Esophagus mucosa (tissue), 1 donor: ENCODE data around the gene GRK3. TPM values are rescaled to one million over a fixed set of nuclear protein-coding genes. Genes with fewer than 3 reads are reported as not detected.

ENCODE experiments used
- ATAC-seq: fragments of 200-7000 bp; cut with Tn5 transposase; one replicate; pipeline ENCODE4 v1.9.1; 2020
- total RNA-seq: library from RNA; stranded (reverse); gene quantifications from one replicate; pipeline ENCODE4 v1.2.4, GENCODE V29; 2023
- donor health status: DM: yes; HTN: yes; CAD: no.

GRK3 gene
- total RNA-seq, 1 donor from 2014 or later: 7.5 TPM

DNA sequence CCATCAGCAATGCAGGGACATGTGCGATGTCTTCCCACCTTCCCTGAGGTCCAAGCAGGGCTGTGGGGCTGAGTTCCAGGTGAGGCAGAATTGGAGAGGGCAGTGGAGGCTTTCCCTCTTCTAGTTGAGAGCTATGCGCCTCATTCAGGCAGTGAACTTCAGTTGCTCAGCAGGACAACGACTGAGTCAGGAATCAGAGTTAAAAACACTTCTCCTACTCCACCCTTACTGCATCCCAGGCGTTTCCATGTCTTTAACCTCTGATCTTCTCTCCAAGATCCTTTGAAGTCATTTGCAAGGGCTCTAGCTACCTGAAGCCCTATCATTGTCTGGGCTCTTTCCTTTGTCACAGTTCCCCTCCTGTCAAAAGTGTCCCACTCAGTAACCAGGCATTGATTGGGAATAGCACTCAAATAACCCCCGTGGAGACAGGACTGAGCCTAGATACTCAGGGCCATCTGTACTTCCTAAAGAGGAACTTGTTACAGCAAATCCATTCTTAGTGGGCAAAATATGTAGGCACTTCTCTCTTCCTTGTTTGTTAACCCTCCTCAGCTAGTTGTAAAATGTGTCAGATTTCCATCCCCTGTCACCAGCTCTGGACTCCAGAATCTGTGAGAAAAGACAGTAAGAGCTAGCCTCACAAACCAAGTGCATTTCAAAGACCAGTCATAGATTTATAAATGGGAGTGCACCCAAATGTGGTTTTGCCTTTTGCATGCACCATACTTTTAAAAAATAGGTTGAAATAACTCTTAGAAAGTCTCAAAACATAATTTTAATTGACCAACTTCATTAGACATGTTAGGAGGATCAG lies 105.0 kb downstream of the GRK3 start:
- ATAC-seq: no peak

DNA sequence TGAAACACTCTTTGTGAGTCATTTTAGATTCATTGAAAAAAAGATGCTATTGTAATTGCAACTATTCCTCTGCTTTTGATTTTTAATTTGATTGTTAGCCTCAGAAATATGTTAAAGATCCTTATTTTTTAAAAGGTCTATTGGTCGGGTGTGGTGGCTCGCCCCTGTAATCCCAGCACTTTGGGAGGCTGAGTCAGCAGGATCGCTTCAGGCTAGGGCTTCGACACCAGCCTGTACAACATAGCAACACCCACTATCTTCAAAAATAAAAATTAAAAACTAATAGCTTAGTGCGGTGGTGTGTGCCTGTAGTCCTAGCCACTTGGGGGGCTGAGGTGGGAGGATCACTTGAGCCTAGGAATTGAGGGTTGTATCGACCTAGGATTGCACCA lies 105.6 kb downstream of the GRK3 start:
- no peak for ATAC-seq

DNA sequence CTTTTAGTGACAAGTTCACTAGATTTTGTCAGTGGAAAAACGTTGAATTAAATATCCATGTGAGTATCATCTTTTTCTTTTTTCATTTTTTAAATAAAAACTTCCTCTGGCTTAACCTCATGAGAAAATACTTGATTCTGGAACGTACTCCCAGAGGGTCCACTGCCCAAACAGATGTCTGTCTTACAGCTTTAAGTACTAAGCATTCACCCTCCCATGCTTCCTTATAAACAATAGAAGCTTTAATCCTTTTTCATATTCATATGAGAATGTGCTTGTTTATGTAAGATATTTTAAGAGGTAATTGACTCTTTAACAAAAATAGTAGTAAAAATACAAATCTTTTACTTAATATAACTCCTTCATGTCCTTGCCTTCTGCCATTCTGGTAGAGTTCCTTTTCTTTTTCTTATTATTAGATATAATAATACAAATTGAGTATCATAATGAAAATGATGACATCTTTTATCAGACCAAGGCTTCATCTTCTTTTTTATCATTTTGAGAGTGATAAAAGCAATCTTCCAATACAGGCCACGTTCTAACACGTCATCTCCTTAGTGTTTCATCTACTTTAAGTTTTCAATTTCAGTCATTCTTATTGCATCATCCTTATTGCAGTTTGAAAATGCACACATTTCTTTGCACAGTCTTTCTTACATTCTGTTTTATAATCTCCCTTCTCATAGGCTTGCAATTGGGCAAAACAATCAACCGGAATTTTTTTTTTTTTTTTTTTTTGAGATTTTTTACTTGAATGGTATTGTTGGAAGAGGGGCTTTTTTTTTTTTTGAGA lies 108.0 kb downstream of the GRK3 start:
- no peak for ATAC-seq

DNA sequence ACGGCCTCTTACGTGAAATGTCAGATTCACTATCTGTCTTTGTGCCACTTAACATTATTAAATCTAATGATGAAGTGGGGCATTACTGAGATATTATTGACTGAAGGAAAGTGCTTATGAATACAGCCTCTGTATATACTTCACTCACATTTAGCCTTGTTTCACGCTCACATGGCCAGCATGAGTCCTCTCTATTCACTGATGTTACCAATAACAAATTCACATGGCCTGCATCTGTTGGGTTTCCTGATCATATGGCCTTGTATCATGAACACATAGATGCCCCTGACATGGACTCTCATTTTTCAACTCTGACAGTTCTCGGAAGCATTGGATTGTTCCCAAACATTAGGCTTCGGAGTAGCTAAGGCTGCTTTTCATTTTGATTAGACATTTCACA lies 109.2 kb downstream of the GRK3 start:
- no peak for ATAC-seq

DNA sequence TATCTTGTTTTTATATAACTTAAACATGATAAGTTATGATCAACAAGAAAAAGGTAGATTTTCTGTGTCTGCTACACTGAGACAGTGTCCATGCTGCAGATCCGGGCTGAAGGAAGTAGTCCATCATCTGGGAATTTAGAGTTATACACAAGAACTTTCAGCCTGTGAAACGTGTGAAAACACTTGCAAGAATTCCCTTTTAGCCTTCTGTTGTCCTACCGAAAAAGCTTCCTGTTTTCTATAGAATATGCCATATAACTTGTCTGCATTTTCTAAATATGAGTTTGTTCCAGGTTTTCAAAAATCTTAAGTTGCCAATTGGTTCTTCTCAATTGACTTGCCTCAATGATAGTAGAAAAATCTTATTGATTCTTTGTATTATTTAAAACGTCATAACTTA lies 113.2 kb downstream of the GRK3 start:
- ATAC-seq: no peak

DNA sequence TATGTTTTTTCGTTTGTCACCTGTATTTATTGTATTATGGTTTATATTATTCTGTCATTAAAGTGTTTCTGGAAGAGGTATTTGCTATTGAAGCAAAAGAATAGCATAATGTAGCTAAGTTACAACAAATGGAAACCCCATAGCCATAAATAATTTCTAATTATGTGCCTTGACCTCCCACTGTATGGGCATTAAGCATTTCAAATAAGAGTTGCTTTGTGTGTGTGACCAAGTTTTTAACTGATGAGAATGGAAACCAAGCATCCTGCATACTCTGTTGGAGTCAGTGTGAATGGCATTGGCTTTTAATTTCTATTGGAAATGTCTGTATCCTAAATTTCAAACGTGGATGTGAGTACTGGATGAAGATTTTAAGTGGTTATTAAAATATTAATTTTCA lies 115.6 kb downstream of the GRK3 start:
- no peak for ATAC-seq

DNA sequence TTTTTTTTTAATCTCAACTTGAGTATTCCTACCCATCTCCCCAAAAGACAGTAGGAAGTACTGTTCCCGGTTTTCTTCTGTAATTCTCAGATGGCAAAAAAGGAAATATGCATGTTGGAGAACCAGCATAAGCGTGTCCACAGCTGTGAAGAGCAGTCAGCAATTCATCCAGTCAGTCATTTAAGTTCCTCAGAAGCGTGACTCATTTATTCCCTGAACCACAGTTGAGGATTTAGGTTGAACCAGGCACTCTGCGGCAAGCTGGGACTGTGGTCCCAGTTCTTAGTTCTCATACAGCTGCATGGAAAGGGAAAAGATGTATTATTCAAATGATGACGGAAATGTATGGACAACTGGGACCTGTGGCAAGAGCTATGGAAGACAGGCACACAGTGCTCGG lies 116.5 kb downstream of the GRK3 start:
- peak; percentile 61 for ATAC-seq

DNA sequence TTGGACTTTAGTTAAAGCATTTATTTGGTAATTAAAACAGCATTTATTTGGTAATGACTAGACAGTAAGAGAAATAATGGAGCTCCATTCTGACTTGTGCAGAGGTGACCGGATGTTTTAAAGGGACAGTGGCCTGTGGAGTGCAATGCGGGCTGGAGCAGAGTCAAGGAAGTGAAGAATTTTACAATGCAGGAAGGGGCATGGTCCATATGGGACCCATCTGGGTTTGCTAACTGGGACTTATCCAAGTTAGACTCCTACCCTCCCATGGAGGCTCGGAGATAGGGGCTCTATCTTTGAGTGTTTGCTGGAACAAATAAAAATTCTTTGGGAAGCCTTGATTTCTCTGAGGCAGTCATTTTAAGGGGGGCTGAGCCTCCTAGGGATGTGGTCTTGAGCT lies 117.6 kb downstream of the GRK3 start:
- ATAC-seq: no peak

DNA sequence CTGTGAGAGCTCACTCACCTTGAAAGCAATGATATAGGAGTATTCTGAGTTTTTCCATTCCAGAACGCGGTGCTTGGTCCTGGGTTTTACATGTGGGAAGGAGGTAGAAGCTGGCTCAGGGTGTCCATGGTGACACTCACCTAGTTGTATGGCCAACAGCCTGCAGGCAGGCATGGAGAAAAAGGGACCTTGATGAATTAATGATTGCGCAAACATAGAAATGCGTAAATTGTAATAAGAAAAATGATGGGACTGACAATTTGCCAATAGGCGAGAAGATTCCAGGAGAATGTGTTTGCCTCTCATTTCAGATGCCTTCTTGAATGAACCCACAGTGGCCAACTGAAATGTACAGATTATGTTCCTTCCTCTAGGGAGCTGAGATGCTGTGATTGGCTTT lies 124.2 kb downstream of the GRK3 start:
- ATAC-seq: no peak

DNA sequence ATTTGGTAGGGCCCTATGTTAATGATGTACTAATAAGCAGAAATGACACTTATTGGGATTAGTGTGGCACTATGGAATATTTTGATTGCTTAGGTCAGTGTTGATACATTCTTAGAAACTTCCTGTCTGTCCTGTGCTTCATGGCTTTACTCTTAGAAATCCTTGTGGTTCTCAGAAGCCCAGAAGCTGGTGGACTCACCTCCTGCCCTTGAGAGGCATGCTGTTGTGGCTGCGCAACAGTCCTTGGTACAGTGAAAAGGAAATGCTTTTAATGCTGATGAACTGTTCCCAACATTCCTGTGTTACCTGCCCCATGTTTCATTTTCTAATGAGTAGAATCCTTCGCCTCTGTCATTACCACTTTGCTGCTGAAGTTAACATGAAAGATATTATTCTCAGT lies 125.2 kb downstream of the GRK3 start:
- ATAC-seq: no peak

DNA sequence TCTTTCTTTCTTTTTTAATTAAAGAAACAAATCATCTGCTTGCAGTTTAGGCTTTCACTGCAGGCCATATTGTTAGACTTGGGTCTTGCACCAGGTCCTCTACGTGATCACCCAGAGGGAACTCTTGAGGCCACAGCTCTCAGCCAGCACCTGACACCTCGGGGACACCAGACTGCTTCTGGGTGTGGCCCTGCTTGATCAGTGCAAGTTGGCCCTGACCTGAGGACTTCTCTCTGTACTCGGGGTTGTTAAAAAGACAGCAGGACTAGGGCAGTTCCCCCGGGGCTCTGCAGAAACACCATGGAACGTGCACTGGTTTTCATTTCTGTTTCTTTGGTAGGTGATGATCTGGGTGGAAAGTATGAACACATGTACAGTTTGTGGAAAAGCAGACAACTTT lies 126.3 kb downstream of the GRK3 start:
- ATAC-seq: no peak

DNA sequence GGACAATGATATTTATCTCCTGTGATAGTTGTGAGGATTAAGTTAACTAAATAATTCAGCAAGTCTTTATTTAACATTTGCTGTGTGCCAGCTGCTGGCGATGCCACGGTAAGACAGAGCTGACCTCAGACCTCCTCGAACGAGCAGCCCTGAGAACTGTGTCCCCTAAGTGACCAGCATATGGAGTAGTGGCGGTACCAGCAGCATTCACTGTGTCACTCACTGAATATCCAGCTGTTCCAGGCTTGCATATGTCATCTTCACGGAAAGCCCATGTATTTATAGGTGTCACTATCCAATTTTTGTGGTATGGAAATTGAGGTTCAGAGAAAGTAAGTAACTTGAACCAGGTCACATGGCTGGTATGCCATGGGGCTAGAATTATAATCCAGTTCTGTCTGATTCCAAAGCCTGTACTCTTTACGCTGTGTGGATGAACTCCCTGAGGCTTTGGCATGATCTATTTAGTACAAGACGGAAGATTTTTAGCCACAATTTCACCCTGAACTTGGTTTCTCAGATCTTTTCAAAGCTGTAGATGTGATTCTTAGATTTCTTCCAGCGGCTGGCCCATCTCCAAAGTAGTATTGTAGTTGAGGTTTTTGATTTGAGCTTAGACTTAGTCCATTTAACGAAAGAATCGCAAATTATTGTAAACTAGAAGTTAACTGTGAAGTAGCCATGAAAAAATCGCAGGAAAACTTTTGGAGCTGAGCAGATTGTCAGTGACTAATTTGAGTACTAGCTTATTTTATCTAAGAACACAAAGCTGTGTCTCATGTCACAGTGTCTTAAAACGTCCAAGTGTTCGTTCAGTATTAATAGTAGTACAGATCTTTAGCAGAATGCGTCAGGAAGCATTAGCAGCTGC lies 128.2 kb downstream of the GRK3 start:
- no peak for ATAC-seq

DNA sequence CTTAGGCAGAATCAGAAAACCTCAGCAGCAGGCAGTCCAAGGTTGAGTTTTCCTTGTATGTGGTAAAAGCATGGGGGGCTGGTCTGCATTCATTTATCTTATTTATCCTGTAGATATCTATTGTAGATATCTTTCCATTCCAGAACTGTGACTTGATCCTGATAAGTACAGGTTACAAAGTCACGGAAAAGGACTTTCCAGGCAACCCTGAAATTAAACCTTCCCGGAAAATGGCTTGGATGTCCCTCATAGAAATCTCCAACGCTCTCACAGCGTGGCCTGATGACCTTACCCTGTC lies 128.7 kb downstream of the GRK3 start:
- no peak for ATAC-seq

DNA sequence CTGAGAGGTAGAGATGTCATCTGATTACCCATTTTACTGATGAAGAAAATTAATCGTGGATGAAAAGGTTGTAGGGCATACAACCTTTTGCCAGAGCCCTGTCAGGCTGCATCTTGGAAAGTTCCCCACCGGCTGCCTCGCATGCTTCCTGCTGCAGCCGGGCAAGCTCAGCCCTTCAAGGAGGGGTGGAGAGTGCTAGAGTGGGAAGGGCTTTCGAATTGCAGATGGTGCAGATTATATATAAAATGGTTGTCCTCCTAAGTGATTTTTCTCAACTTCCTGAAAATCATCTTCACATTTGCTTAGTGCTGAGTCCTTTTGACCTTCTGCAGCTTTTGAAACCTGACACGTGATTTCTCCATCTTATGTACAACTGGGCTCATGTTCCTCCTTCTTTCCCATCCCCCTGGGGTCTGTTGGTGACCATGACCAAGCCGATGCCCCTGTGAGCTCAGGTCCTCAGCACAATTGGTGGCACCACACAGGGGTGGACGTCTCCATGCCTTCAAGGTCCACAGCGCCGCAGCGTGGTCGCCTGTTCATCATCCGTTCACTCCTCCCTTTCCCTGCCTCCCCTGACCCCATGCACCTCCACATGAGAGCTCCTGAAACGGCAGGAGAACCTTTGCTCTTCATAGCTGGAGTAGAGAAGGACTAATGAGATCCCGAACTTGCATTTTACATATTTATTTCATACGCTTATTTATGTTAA lies 129.9 kb downstream of the GRK3 start:
- ATAC-seq: no peak

DNA sequence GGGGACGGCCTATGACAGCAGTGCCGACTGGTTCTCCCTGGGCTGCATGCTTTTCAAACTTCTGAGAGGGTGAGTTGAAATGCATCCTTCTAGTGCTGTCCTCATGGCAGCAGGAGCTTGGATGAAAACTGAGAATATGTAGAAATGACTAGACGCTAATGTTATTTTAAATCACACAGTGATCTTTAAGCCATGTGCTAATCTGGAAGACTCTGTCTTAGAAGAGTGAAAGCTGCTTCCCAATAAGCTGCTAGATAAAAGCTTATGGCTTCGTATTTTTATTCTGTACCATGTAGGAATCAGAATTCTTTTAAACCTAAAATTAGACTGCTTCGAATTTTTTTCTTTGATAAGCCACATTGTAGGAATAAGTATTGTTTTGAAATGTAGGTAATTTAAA lies 130.7 kb downstream of the GRK3 start:
- no peak for ATAC-seq

DNA sequence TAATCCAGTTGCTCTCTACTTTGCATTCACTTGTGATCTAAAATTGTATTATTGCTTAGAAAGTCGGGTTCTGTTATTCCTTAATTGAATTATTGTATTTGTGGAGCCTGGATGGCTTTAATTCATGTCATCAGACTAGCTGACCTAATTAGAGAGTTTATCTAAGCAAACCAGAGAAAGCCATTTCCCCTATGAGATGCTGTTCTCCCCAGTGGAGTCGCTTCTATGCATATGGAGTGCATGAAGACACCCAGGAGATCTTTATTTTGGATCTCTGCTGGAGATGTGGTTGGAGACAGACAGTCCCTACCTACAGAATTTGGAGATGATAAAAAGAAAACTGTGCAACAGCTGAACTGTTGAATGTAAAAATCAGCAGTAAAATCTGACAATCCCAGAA lies 132.3 kb downstream of the GRK3 start:
- ATAC-seq: no peak

DNA sequence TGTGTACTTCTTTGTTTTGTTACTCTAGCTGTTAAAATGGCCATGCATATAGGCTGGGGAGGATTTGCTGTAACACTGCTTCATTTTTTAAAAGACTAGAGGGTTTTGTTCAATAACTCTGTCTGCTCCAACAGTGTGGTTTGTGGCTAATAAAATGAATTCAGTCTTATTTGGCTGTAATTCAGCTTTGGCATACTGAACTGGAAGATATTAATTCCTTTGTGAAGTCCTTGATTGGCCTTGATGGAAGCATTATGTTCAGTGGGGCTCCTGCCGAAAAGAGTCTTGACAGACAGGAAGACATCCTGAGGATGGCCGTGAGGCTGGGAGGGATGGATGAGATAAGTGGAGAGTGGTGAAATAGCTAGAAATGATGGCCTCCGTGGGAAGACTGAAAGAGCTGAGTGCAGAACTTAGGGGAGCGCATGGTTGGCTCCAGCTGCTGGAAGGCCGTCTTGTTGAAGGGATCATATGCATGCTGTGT lies 132.7 kb downstream of the GRK3 start:
- ATAC-seq: no peak

DNA sequence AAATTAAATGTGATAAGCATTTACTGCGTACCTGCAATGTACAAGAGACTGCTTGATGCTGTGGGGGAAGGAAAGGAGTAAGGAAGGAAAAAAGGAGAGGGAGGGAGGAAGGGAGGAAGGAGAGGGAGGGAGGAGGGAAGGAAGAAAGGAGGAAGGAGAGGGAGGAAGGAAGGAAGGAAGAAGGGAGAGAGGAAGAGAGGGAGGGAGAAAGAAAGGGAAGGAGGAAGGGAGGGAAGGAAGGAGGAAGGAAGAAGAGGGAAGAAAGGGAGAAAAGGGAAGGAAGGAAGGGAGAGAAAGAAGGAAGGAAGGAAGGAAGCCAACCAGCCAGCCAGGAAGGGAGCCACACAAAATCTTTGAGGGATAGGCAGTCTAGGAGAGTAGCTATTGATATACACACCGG lies 133.5 kb downstream of the GRK3 start:
- no peak for ATAC-seq

DNA sequence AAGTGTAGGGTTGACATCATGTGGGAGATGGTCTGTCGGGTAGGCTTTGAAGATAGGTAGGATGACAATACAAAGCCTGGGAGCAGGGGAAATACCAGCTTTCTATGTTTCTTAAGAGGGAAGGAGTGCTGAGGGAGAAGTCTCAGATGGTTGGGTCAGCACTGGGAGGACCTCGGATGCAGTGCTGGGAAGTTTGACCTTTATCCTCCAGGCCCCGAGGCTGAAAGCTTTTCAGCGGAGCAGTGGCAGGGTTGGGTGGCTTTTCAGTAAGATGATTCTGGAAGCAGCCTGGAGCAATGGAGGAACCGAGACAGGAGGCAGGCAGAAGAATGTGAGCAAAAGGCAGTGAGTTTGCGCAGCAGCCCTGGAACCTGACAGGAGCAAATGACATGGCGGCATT lies 134.0 kb downstream of the GRK3 start:
- ATAC-seq: no peak

DNA sequence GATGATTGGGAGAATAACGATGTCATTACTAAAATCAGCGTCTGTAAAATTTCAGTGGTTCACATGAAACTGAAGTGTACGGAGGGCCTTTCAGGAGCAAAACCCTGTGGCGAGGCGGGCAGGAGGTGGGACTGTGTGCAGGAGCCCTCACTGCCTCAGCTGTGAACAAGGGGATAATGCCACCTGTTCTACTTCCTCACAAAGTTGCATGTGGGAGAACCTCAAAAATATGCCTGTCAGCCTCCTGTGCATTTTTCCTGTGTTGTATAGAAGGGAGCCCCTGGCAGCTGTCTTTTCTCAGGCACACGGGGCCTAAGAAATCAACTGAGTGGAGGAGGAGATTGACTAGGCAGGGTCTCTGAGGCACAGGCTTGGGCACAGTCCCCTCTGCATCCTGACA lies 134.5 kb downstream of the GRK3 start:
- ATAC-seq: no peak

DNA sequence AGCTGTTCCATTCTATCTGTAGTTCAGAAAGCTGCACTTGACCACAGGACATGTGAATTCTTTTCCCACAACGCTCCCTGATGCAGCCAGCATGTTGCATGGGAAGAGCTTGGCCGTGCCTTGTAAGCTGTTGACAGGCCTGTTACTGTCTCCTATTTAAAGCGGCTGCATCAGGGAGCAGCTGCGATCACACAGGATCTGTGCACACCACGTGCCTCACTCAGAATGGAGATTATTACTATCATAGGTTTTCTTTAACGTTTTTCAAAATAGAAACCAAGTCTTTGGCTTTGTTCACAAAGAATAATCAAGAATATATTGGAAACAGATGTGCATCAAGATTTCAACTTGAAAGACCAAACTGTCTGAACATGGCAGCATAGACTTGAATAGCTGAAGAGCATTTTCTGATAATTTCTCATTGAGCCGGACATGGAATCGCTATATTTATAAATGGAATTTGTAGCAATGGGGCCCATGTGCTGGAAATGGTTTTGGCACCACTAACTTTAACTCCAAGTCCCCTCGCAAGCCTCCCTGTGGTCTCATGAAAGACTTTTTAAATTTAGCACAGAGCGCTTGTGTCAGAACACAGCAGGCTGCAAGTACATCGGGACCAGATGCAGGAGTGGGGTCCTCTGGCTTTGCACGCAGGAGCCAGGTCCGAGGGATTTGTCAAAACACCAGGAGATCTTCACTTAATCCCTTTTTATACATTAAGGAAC lies 136.7 kb downstream of the GRK3 start:
- no peak for ATAC-seq

DNA sequence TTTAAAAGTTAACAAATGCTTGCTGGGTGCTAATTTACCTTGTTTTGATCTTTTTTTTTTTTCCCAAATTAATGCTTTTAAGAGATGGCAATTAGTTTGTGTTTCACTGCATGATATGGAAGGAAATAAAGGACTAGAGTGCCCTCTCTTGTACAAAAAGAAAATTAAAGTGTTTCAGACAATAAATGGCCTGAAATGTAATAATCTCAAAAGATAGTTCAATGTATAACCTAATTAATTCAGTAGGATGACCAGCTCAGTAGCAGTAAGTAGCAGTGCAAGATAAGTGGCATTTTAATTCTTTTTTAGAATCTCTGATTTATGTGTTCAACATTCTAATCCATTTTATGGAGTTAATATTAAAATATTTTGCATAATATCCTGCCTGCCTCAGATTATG lies 137.6 kb downstream of the GRK3 start:
- ATAC-seq: no peak
